ENCODE measurements around the gene NEURL3.
A peak's percentile ranks its signal among the peaks of the same experiment; 100 is the strongest.

Gene NEURL3

DNA sequence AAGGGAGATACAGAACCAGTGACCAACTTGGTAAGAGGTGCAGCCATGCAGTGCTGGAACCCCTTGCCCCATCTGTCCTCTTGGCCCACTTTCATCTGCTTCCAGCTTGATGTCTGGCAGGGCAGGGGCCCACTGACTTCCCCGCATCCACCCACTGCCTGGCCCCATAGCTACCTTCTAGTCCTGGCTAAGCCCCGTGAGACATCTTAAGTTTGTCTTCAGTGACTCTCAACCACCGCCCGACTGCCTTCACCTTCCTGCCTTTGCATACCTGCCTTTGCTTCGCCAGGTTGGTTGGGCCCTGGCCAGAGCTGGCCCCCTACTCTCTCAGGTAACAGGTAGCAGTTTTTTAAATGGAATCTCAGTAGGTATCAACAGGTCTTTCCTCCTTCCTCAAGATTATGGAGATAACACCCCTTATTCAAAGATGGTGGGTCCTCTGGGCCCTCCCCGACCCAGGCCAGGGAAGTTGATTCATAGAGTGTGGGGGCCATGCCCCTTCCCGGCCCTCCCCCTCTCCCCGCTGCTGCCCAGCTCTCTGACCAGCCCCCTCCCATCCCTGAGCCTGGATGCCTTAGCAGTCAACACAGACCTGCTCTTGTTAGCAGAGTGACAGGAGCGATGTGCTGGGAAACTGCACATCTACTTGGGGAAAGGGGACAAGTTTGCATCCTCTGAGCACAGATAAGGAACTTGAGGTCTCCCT lies 34.2 kb upstream of the NEURL3 start:
- peak; percentile 37 for DNase-seq

DNA sequence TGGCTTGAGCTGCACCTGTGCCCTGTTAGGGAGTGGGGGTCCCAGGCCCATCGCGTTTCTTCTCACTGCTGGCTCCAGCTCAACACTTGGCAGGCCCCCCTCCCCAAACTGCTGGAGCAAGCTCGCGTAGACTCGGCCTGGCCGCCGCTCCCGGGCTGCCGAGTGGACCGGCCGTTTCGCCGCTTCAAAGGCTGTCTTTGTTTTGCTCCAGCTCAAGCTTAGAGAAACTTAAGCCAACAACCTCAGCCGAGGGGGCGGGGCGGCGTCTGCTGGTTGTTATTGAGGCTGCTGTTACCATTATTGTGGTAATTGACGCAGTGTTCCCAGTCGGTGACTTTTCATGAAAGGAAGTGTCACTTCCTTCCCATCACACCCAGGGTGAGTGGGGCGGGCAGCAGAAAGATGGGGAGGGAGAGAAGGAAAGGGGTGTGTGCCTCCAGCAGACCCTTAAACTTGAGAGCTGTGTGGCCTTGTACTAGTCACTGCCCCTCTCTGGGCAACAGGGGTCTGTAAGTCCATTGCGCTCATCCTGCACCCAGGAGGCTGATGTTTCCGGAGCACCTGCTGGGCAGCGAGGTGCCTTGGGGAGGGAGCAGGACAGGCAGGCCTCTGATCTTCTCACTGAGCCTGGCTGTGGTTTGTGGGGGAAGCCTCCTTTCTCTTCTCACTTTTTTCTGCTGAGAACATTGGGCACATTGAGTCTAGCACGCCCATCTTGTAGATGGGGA lies 33.5 kb upstream of the NEURL3 start:
- peak; percentile 95 for DNase-seq

- peak; percentile 66 for DNase-seq
These were observed 32.8 kb upstream of the NEURL3 start for GRCh38 chr2:96537734-96538486.

DNA sequence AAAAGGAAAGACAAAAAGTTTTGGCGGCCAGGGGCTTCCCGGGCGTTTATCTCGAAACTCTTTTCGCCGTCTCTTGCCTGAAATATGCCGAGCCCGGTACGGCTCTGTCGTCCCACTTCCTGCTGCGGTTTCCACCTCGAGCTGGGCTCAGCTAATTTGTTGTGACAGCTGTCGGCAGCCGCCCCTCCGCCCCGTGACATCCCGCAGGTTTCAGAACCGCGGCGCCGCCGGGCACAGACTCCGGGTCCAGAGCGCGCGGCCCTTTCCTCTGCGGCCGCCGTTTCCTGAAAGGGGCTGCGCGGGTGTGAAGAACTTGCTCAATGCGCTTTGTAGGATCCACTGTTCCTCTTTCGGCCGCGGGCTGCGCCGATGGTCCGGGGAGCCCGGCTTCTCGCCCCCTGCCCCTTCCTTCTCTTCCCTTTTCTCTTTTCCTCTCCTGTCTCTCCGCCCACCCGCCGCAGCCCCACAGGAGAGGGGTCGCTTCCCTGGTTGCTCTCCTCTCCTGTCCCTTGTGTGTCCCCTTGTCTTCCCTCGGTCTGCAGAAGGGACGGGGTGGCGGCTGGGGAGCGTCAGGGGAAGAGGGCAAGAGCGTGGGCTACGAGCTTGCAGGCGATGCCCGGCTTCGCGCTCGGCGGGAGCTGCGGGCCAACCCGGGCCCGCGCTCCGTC lies 32.0 kb upstream of the NEURL3 start:
- peak; percentile 89 for DNase-seq

- peak; percentile 96 for DNase-seq
These were observed 31.4 kb upstream of the NEURL3 start, which contains the start of gene ARID5A for GRCh38 chr2:96536445-96537065. ARID5A (plus strand) TSS chr2:96536752; CDS start chr2:96536827, 75 bp downstream.

GRCh38 chr2:96535331-96535730 lies 30.2 kb upstream of the NEURL3 start:
- DNase-seq = no peak

- no peak for DNase-seq
These were observed 29.6 kb upstream of the NEURL3 start for GRCh38 chr2:96534701-96535181.

GRCh38 chr2:96534141-96534540 lies 29.0 kb upstream of the NEURL3 start:
- no peak for DNase-seq

DNA sequence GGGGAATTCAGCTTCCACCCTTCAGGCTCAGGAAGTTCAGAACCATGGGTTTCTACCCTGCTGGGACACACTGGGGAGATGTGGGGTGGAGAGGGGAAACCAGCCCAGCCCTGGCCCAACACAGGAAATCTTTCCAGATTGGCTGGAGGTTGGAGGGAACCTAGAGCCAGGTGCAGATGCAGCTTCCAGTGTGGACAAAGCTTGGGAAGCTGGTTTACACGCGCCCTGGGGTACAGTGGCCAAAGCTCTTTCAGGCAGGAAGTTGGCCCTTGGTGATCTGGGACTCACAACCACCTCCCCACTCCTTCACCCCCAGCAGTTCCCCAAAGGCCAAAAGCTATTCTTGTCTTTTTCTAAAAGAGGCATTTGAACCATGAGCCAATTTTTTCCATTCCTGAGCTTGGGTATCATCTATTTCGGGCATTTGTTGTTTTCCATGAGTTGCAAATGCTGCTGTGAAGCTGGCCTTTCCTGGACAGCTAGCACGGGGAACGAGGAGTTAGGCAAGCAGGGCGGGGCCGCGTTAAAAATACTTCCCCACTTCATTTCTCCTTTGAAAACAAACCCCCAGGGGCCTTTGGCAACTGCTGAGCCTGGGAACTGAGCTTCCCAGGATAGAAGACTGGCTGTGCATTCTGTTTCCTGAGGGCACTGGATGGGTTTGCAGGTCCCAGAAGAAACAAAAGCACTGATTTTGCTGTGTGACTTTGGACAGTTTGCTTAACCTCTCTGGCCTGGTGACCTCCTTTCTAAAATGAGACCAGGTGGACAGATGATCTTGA lies 28.3 kb upstream of the NEURL3 start:
- DNase-seq = no peak

DNA sequence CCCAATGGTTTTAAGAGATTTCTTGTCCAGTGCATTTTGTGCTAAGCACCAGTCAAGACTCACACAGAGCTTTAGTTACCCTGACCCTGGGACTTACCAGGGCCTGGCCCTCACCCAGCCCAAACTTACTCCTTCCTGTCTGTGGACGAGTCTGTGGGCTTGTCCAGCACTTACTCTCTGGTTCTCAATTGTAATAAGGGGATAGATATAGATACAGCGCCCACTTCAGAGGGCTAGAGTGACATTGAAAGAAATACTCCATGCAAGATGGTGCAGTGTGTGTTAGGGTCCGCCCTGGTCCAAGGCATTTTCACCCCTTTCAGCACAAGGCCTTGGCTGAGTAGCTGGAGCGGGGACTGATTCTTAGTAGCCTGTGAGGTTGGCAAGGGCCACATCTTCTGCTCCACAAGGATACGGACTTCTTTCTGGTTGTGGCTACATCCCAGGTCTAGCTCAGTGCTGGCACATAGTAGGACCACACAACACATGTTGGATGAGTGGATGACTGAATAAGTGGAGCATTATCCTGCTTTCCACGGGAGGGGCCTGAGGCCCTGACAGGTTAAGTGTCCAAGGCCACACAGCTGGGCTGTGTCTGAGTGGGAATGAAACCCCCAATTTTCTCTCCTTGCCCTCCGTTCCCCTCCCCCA lies 27.6 kb upstream of the NEURL3 start:
- DNase-seq = no peak

GRCh38 chr2:96531872-96532505 lies 26.8 kb upstream of the NEURL3 start:
- peak; percentile 96 for DNase-seq

- DNase-seq = no peak
These were observed 26.2 kb upstream of the NEURL3 start for GRCh38 chr2:96531366-96531765.

DNA sequence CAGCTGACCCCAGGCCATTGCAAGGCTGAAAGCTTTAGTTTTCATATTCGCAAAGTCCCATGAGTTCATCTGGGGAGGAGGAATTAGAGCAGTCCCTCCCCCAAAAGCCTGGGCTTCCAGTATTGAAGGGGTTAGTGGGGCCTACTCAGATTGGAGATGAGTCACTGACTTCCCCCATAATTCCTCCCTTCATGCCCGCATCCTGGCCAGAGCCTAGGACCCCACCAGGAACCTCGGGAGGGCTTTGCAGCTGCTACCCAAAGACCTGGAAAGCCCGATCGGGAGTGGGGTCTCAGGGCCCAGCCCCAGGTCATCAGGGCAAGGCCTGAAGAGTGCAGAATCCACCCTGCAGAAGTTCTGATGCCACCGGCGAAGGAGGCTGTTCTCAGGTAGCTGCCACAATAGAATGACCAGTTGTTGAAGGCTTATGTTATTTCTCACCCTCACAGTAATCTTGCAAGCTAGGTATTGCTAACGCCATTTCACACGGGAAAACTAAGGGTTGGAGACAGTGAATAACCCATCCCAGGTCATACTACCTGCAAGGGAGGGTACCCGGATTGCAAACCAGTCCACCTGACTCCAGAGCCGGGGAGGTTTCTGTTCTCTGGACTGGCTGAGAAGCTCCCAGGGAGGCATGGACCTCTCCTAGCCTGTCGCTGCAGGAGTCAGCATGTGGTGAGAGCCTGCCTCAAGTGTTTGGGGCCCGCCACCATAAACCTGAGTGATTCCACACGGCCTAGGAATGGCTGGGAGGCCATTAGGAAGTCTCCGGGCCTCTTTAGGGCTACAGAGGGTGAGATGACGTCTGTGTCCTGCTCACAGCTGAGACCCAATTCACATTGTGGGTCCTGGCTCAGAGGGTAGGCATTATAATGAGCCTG lies 25.6 kb upstream of the NEURL3 start:
- DNase-seq = no peak

DNA sequence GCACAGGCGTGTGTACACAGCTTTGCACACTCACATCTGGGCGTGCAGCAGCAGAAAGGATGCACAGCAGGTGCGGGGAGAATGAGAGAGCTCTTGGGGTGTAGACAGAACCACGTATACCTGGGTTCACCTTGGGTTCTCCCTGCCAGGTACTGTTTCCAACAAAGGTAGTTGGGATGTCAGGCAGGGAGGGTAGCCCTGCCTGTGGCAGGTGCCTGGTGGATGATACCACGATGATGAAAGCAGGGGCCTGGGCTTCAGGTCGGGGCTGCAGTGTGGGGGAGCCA lies 24.9 kb upstream of the NEURL3 start:
- no peak for DNase-seq

DNA sequence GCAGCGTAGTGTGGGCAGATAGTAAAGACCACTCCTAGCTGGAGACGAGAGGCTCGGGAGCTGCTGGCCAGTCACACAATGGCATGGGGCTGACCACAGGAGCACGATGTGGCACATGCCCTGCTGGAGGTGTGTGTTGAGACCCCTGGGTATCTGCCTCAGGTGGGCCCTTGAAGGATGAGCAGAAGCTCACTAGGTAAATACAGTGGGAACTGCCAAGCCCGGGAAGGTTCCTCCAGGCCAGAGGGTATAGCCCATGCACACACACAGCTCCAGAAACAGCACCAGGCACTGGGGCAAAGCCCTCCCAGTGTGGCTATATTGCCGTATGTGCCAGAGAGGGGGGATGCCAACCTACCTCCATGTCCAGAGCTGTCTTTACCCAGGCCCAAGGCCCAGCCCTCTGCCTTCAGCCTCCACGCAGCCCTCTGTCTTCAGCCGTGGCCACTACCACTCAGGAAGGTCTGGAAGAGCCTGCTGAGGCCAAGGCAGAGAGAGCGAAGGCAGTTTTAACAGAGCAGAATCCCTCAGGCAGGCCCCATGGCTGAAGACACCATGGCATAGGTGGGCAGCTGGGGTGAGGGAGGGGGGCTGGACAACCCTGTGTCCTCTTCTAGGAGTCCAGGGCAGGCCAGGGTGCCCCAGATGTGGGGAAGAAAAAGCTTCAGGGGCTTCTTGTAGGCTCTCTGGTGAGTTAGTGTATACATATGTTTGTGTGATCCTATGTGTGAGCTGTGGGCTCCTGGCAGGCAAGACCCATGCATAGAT lies 24.4 kb upstream of the NEURL3 start:
- DNase-seq = no peak

GRCh38 chr2:96528700-96529375 lies 23.7 kb upstream of the NEURL3 start:
- no peak for DNase-seq

GRCh38 chr2:96528006-96528699 lies 23.0 kb upstream of the NEURL3 start:
- peak; percentile 81 for DNase-seq
